Esophagus muscularis mucosa (tissue), 3 donors: ENCODE data around the gene ASB16.

ENCODE experiments used
- CTCF ChIP-seq, 3 experiments: fragments of 200-600 bp in 2 of 3; fragments of 450-650 bp in 1 of 3; sonication (generic) in 2 of 3; IDR thresholded peaks; one replicate each; pipeline ENCODE4 v1.5.1; 2017 to 2019; ENCODE audit warnings: antibody characterized with exemption in 3 of 3, mild to moderate bottlenecking in 2 of 3, moderate library complexity in 1 of 3
- POLR2A ChIP-seq: fragments of 450-650 bp; IDR thresholded peaks from one replicate; pipeline ENCODE4 v1.6.1; 2017; ENCODE audit warnings: antibody characterized with exemption, moderate library complexity, mild to moderate bottlenecking, low read depth
- POLR2AphosphoS5 ChIP-seq, 2 donors: sonication (generic); formaldehyde crosslinking; IDR thresholded peaks; one replicate each; pipeline ENCODE4 v1.6.1; 2017; ENCODE audit warnings: antibody characterized with exemption in 2 of 2

- TF ChIP-seq CTCF (IDR thresholded peaks at IDR 0.05) (no peak), POLR2AphosphoS5 (IDR thresholded peaks at IDR 0.05) (no peak), POLR2A (no peak)
Observed at GRCh38 chr17:44187131-44187899, 16.8 kb downstream of the ASB16 start.
